Ovary (tissue), 3 donors: Measurements from ENCODE around the gene TPM1.

ENCODE experiments used
- POLR2A ChIP-seq: fragments of 450-650 bp; IDR thresholded peaks from one replicate; pipeline ENCODE4 v1.6.1; 2017; ENCODE audit warnings: antibody characterized with exemption, mild to moderate bottlenecking, moderate library complexity
- TF ChIP-seq, protein P1 (sequence below), 3 donors: fragments of 450-650 bp in 2 of 3; fragments of 200-600 bp in 1 of 3; IDR thresholded peaks; one replicate each; pipeline versions ENCODE4 v1.5.1 to v1.8.0; 2016 to 2022; ENCODE audit warnings: antibody characterized with exemption in 3 of 3, mild to moderate bottlenecking in 1 of 3
- donor health status: DM: no; HTN: no; CAD: no.

DNA sequence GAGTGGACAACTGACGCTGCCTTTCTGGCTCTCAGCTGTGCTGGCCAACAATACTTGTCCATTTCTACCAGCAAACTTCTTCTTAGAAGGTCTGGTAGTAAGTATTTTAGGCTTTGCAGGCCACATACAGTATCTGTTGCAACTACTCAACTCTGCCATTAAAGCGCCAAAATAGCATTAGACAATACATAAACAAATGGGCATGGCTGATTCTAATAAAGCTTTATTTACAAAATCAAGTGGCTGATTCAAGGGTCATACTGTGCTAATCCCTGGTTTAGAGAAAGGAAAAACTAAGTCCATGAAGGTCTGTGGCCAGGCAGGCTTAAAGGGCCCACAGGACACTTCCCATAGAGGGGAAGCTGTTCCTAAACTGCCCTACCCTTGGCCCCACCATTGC, 26.3 kb upstream of the TPM1 start:
- TF ChIP-seq, protein P1, sequence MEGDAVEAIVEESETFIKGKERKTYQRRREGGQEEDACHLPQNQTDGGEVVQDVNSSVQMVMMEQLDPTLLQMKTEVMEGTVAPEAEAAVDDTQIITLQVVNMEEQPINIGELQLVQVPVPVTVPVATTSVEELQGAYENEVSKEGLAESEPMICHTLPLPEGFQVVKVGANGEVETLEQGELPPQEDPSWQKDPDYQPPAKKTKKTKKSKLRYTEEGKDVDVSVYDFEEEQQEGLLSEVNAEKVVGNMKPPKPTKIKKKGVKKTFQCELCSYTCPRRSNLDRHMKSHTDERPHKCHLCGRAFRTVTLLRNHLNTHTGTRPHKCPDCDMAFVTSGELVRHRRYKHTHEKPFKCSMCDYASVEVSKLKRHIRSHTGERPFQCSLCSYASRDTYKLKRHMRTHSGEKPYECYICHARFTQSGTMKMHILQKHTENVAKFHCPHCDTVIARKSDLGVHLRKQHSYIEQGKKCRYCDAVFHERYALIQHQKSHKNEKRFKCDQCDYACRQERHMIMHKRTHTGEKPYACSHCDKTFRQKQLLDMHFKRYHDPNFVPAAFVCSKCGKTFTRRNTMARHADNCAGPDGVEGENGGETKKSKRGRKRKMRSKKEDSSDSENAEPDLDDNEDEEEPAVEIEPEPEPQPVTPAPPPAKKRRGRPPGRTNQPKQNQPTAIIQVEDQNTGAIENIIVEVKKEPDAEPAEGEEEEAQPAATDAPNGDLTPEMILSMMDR (IDR thresholded peaks at IDR 0.05) = no peak
- no peak for TF ChIP-seq POLR2A
